Peyer's patch (tissue), 4 donors: ENCODE measurements around the gene ZMAT5.

Source experiments
- CTCF ChIP-seq, 6 experiments: fragments of 450-650 bp in 4 of 6; fragments of 200-600 bp in 2 of 6; sonication (generic) in 1 of 6; IDR thresholded peaks; one replicate each; pipeline ENCODE4 v1.5.1; 2017 to 2019; ENCODE audit warnings: antibody characterized with exemption in 6 of 6, mild to moderate bottlenecking in 3 of 6, moderate library complexity in 1 of 6
- POLR2A ChIP-seq, 2 donors: fragments of 450-650 bp; IDR thresholded peaks; one replicate each; pipeline ENCODE4 v1.5.1; 2017; ENCODE audit warnings: antibody characterized with exemption in 2 of 2, mild to moderate bottlenecking in 2 of 2, moderate library complexity in 2 of 2

GRCh38 chr22:29710193-29710592 lies 56.6 kb downstream of the ZMAT5 start:
- TF ChIP-seq CTCF (IDR thresholded peaks at IDR 0.05) = no peak
- no peak for TF ChIP-seq POLR2A (IDR thresholded peaks at IDR 0.05)
